Endothelial cell of hepatic sinusoid (primary cell): ENCODE data around the gene GAS2L2.

Source experiments
- in situ Hi-C: cut with HindIII; loops from 2 replicates; pipeline ENCODE4 v1.10.0; 2017; ENCODE audit warnings: low sequenced_read_pairs

GAS2L2 gene

DNA sequence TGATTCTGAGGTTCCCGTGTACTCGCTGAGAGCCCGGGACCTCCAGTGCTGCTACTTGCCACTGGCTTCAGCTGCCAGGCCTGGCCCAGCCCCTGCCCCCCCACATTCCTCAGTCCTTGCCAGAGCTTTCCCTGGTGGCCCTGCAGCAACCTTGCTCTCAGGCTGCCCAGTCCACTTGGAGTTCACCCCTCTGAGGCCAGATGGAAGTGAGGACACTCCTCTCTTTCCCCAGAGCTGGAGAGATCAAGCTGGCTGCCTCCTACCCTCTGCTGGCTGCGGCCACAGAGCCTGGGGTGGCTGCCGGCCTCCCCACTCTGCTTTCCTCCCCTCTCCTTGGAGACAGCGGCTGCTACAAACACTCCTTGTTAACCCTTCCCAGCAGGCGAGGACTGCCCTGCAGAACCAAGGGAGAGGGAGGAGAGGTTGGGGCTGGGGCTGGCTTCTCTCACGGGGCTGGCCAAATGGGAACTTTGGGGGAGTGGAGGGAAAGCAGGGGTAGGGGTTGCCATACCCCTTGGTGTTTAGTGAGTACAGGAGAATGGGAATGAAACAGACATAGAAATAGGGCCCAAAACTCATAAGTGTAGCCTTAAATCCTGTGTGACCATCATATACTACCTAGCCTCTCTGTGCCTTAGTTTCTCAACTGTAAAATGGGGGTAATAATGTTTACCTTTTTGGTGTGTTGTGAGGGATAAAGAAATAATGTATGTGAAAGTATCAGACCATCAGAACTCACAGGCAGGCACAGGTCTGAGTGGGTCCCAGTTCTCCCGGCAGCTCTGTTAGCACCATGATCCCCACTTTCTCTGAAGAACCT, at the start of gene GAS2L2:
Gene GAS2L2, minus strand, starts transcription at position 295 of the 820 bp plus-strand sequence. CDS start 389 bp downstream, outside the sequence.
- in situ Hi-C loops, result no loop called here

DNA sequence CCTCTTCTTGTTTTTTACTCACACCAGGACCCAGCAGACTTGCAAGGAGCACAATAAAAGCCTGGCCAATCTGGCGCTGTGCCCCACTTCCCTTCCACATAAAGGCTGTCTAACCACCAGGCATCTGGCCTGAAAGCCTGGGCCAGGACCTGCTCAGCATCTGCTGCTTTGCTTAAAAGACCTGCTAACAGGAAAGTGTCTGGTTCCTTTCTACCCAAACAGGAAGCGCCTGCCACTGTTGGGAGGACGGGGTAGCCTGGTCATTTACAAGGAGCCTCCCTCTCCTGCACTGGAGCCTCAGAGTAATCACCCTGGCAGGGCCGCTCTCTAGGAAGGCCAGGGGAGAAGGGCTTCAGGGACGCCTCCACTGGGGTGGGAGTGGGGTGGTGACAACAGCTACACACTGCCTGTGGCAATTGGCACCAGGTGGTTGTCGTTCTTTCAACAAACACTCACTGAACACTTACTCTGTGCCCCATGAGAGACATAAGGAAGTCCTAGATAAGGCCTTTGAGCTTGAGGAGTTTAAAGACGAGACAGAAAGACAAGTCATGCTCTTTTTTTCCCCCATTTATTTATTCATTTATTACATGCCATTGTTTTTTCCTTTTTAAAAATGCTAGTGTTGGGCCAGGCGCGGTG, 48.7 kb upstream of the GAS2L2 start:
- in situ Hi-C loops, result no loop called here

DNA sequence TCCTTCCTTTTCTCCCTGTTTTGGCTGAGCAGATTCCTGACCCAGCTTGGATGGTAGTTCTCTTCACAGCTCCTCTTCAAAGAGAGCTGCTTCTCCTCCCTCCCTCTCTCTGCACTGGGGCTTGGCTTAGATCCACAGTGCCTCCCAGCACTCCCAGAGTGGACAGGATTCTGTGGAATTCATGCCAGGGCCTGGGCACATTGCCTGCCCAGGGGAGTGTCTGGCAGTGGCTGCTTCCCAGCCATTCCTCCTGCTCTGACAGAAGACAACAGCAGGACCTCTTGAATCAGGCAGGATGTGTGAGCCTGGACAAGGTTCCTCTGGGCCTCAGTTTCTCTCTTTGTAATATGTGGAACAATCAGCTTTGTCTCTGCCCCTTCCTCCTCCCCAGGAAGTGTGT, 46.9 kb upstream of the GAS2L2 start:
- in situ Hi-C loops, result no loop called here

DNA sequence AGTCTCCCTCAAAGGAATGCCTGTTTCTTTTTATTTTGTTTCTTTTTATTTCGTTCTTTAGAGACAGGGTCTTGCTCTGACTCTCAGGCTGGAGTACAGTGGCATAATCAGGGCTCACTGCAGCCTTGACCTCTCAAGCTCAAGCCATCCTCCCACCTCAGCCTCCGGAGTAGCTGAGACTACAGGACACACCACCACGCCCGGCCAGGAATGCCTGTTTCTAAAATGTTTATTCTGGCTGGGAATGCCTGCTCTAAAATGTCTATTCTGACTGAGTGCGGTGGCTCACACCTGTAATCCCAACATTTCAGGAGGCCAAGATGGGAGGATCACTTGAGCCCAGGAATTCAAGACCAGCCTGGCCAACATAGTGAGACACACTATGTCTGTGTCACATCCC, 44.9 kb upstream of the GAS2L2 start:
- in situ Hi-C loops, result no loop called here

DNA sequence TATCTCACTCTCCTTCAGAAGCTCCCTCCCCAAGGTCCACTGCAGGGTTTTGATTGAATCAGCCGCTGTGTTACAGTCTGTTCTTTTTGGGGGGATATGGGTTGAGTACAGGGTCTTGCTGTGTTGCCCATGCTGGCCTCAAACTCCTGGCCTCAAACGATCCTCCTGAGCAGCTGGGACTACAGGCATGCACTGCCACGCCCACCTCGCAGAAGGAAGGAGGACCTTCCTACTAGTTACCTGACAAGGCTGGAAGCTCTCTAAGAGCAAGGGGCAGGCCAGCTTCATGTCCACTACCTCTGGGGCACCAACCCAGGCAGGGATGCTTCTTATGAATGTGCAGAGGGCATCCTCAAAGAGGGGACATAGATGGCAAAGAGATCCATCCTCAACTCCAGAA, 44.3 kb upstream of the GAS2L2 start:
- in situ Hi-C loops, result no loop called here

DNA sequence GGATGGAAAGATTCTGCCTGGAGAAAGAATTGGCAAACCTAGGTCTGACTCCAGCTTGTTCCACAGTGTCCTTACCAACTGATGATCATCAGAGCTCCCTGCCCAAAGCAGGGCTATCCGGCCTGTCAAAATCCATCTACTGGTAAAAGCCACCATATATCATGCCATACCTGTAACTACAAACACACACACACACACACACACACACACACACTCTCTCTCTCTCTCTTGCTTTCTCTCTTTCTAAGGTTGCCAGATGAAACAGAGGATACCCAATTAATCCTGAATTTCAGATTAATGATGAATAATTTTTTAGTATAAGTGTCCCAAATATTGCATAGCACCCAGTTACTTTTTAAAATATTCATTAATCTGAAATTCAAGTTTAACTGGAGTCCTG, 43.9 kb upstream of the GAS2L2 start:
- in situ Hi-C loops, result no loop called here

DNA sequence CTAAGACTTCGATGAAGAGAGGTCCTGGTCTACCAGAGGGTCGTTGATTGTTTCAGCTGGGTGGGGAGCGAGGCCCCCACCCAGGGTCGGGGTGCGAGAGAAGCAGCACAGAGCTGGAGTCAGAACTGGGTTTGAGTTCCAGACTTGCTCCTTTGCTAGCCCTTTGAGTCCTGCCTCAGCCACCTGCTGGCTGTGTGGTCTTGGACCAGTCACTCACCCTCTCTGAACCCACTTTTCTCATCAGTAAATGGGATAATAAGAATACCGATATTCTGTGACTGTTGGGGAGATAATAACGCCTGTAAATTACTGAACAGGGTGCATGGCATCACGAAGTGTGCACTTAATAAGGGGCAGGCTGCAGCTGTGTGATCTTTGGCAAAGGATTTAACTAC, 42.8 kb upstream of the GAS2L2 start:
- in situ Hi-C loops, result no loop called here

DNA sequence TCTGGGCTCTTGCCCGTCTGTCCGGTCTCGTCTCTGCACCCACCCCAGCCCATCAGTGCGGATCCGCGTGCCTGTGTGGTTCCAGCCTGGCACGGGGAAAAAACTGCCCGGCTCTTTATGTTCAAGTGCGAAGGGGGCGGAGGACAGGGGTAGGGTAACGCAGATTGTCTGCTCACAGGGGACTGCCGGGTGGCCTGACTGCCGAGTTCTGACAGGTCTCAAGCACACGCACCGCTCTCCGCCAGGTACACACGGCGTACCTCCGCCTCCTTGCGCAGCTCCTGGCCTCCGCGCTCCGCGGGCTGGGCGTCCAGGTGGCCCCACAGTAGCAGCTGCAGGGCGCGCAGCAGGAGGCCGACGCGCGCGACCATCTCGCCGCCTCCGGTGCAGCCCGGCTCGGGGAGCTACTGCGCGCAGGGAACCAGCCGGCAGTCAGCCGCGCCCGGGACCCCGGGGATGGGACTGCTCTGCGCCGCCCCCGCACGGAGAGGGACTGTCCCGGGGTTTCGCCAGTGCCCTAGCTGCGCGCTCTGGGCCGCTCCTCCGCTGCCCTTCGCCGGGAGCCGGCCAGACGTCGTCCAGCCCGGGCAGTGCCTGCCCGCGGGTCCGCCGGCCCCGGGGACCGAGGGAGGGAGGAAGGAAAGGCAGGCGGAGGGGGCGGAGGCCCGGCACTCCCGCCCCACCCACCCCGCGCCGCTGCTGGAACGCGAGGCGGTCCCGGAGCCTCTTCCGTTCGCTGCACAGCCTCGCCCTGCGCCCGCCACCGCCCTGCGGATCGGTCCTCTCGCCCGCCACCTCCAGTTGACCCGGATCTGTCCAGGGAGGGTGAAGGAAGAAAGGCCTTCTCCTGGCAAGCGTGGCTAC, 42.2 kb upstream of the GAS2L2 start, which contains the start of gene MMP28:
Gene MMP28, minus strand, starts transcription at position 635 of the 864 bp plus-strand sequence. Its CDS starts 264 bp downstream, at position 371.
- in situ Hi-C loops, result no loop called here

DNA sequence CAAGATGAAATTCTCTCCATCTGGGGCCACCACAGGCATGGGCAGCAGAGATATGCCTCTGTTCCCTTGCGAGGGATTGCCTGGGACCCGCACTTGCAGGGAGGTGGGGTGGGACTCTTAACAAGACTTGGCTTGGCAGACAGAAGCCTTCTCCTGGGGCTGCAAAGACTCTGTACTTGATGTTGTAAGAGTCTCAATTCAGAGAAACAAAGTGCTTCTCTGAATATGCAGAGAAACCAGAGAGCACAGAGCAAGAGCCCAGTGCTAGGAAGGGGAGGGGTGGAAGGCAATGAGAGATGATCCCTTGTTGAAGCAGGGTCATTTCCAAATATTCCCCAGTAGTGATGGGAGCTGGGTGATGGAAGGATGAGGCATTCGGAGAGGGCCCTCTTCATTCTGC, 40.2 kb upstream of the GAS2L2 start:
- in situ Hi-C loops, result no loop called here

DNA sequence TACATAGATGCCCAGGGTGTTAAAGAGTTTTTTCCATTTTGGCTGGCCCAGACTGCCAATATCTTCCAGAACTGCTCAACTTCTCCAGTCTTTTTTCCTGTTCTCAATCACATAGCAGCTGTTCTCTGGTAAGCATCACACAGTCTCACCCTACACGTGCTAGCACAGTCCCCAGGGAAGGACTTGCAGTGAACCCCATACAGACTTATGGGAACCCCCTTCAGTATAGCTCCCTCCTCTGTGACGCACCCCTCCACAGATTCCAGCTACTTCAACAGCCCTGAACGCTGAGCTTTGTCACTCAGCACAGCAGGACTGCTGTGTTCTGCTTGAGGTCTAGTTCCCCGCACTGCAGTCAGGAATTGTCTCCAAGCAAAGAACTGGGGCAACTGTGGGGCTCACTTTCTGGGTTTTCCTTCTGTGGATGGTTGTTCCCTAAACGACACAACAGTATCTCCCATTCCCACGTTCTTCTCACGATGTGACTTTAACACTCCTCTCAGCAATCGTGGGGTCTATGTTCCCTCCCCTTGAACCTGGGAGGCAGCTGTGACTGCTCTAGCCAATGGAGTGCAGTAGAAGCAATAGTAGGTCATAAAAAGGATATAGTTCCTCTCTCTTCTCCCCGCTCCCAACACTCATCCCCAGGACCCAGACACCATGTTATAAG, 38.8 kb upstream of the GAS2L2 start:
- in situ Hi-C loops, result no loop called here

DNA sequence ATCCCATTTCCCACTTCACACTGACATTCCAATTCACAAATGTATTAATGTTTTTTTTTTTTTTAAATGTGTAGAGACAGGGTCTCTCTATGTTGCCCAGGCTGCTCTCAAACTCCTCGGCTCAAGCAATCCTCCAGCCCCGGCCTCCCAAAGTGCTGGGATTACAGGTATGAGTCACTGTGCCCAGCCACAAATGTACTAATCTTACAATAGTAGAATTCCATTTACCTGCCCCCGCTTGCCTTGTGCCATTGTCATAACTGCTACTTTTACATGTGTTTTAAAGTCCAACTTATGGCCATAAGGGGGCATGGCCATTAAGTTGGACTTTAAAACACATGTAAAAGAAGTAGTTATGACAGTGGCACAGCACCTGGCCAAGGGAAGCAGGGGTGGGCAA, 37.8 kb upstream of the GAS2L2 start:
- in situ Hi-C loops, result no loop called here

DNA sequence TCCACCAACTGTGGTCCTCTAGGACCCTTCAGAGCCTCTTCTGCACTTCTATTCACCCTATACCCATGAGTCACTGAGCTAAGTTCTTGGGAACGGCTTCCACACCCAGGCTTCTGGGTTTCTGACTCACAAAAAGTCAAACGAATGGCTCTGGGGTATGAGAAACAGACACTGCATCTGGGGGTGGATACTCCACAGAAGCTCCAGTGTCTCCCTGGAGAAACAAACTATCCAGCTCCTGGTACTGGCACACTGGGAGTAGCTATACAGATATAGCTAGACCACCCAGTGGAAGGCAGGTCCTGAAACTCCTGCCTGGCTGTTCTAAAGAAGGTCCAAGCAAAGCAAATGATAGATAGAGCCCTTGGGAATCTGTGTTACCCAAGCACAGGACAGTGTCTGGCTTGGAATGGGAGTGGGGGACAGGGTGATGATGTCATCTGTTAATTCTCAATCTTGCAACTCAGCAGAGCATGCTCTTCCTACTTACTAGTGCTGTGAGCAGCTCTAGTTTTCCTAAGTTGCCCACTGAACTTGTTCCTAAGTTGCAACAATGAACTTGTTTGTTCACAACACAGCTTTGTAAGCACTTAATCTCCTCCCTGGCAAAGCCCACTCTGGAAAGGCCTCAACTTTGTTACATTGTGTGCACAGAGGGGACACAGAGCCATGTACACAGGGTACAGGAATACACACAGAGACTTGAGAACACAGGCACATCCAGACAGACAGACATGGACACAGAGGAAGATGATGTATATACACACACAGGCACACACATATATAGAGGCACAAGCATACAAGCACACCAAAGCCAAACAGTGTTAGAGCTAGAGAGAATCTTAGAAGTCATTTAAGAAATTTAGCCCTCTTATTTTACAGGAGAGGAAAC, 35.7 kb upstream of the GAS2L2 start:
- in situ Hi-C loops, result no loop called here

DNA sequence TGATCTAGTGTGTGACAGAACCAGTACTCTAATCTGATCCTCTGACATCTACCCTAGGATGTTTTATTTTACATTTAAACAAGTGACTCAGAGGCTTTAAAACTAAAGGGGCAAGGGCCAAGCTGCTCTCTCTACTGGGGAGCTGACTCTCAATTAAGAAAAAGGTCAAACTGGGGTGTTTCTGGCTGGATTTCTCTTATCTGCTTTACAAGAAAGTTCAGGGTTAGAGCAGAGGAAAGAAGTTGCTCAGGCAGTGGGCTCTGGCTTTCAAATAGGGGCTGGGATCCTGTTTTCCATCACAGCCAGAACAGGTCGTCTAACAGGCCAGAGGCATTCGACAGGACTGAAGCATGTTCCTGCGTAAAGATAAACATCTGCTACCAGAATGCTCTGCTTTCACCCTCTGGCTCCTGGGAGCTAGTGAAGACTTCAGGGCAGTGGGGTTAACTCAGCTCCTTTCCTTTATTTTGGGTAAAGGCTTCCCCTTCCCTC, 33.9 kb upstream of the GAS2L2 start:
- in situ Hi-C loops, result no loop called here

DNA sequence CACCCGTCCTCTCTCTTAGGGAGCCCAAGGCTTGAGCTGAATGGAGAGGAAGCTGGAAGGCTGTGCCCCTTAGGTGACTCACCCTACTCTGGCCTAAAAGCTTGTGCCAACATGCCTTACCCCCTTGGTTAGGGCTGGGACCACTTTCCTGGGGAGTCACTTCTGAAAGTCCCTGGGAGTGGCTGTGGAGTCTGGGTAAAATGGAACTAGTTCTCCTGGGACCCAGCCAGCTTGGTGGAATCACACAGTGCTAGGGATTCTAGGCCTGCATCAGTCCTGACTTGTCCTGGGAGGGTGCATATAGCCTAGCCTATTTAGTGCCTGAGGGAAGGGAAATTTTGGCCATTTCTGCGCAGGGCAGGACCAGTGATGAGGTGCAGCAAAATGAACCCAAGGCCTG, 31.9 kb upstream of the GAS2L2 start:
- in situ Hi-C loops, result no loop called here

DNA sequence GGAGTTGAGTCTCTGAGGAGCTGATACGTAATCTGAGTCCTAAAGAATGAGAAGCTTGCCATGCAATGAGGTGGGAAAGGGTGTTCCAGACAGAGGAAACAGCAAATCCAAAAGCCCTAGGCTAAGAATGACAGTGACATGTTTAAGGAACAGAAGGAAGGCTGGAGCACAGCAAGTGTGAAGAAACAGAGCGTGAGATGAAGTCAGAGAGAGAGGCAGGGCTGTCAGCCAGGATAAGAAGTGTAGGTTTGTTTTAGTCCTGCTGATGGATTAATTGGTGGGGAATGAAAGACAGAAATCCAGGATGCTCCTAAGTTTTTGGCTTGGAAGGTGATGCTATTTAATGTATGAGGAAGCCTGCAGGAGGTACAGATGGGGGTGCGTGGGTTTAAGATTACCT, 27.9 kb upstream of the GAS2L2 start:
- in situ Hi-C loops, result no loop called here

DNA sequence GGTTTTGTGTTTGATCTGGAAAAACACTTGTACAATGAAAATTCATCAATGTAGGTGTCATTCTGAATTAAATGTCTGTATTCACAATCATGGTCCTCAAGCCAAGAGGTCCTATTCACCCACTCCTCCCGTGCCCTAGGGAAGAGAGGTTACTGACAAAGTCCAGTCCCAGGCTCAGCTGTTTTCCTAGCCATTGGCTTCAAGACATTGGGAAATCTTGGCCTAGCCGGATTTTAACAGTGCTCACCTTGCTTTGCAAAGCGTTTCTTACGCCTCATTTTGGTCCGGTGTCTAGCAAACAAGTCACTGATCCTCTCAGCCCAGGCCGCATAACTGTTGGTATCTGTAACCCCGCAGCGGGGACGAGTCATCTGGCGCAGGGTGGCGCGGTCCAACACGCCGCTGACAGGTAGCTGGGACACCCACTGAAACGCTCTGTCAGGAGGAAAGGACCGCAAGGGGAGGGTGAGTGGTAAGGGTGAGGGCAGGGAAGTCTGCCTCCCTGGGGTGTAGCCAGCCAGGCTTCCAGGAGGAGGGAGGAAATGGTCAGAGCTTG, 25.7 kb upstream of the GAS2L2 start:
- in situ Hi-C loops, result no loop called here

DNA sequence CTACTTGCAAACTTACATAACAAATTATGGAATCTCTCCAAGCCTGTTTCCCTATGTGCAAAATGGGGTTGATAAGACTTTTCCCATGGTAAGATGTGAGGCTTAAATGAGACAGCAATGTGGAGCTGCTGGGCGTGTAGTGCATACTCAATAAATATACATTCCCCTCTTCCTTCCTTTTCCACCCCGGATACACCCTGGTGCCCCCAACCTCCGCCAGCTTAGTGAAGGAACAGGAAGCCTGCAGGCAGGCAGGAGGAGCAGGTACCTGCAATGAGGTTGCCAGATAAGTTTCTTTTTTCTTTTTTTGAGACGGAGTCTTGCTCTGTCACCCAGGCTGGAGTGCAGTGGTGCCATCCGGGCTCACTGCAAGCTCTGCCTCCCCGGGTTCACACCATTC, 22.5 kb upstream of the GAS2L2 start:
- in situ Hi-C loops, result no loop called here

DNA sequence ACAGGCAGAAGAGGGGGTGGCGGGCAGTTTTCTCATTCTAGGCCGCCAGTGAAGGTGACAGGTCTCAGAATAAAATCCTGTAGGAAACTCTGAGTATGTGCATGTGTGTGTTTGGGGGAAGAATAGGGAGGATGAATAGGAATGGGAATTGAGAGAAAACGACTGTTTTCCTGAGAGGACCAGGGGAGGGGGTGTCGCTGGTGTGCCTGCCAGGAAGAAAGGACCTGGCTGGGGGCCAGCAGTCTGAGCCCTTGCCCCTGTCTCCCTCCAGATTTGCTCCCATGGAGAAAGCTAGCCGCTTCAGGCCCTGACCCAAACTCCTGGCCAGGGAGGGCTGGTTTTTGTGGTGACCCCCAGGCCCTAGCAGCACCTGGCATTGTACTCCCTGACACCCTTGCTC, 22.0 kb upstream of the GAS2L2 start:
- in situ Hi-C loops, result no loop called here

DNA sequence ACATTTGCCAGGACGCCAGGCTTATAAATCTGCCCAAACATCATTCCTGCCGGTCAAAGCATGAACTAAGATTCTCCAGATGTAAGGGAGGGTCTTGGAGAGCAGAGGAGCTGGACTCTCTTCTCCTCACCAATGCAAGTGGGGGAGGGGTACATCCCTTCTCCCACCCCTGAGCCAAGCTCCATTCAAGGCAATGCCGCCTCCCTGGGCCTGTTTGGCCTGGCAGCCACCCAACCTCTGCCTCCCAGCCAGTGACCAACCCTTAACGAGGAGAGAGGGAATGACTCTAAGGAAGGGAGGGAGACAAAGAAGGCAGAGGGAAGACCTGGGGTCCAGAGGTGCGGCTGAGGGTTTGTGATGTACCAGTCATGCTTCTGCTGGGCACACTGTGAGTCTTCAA, 21.5 kb upstream of the GAS2L2 start:
- in situ Hi-C loops, result no loop called here
